A549 (cell line): ENCODE results near the gene RBFA.

Experiments used
- CBX2 ChIP-seq: fragments of 200-600 bp; sonication (generic); IDR thresholded peaks from 2 replicates; pipeline ENCODE4 v1.6.1; 2016; ENCODE audit warnings: low read depth, mild to moderate bottlenecking, borderline replicate concordance
- HES2 ChIP-seq: fragments of >200 bp; sonication (Bioruptor Twin); formaldehyde crosslinking; IDR thresholded peaks from 2 replicates; pipeline ENCODE4 v1.6.1; 2016
- HOXB5 ChIP-seq: fragments of 250-450 bp; sonication (Bioruptor Pico); IDR thresholded peaks from 2 replicates; pipeline ENCODE4 v1.5.0; 2020; ENCODE audit warnings: mild to moderate bottlenecking, moderate library complexity
- KDM1A ChIP-seq: fragments of 200-600 bp; sonication (generic); IDR thresholded peaks from 2 replicates; pipeline ENCODE4 v1.6.1; 2016; ENCODE audit warnings: low read depth, mild to moderate bottlenecking
- POLR2A ChIP-seq: IDR thresholded peaks from 2 replicates; pipeline ENCODE4 v1.6.1; 2012; ENCODE audit warnings: mild to moderate bottlenecking, low read length
- RAD21 ChIP-seq, 2 experiments: fragments of >200 bp in 1 of 2; sonication (Bioruptor Twin) in 1 of 2; formaldehyde crosslinking in 1 of 2; IDR thresholded peaks in 1 of 2; conservative IDR thresholded peaks in 1 of 2; 2 replicates in 1 of 2; 3 replicates in 1 of 2; pipeline ENCODE4 v1.6.1; 2012 to 2018; ENCODE audit warnings: inconsistent platforms in 1 of 2
- REST ChIP-seq: fragments of 200-600 bp; sonication (generic); IDR thresholded peaks from 2 replicates; pipeline ENCODE4 v1.6.1; 2016; ENCODE audit warnings: antibody characterized with exemption, mild to moderate bottlenecking, moderate library complexity
- RFX5 ChIP-seq: fragments of 450-650 bp; IDR thresholded peaks from 2 replicates; pipeline ENCODE4 v1.7.1; 2014; ENCODE audit warnings: antibody characterized with exemption, mild to moderate bottlenecking, moderate library complexity
- SMC3 ChIP-seq: fragments of >200 bp; sonication (Bioruptor Twin); formaldehyde crosslinking; IDR thresholded peaks from 3 replicates; pipeline ENCODE4 v1.6.1; 2018; ENCODE audit warnings: inconsistent platforms
- ZFP36 ChIP-seq: fragments of 450-650 bp; IDR thresholded peaks from 2 replicates; pipeline ENCODE4 v1.6.1; 2014; ENCODE audit warnings: borderline replicate concordance; ENCODE audit not compliant: partially characterized antibody
- TF ChIP-seq, protein P1 (sequence below): fragments of >200 bp; sonication (Bioruptor Twin); formaldehyde crosslinking; IDR thresholded peaks from 3 replicates; pipeline ENCODE4 v1.5.1; 2016
- TF ChIP-seq, protein P2 (sequence below): fragments of >200 bp; sonication (Bioruptor Twin); formaldehyde crosslinking; IDR thresholded peaks from 3 replicates; pipeline ENCODE4 v1.6.1; 2016

GRCh38 chr18:80074697-80075096, 40.5 kb downstream of the RBFA start:
- TF ChIP-seq HOXB5 (no peak), RFX5 (no peak), POLR2A (no peak), HES2 (no peak), ZFP36 (no peak), CBX2 (no peak), RAD21 (conservative IDR thresholded peaks at IDR 0.05 in 1 of 2, IDR thresholded peaks at IDR 0.05 in 1 of 2) (no peak), REST (no peak), KDM1A (no peak), SMC3 (no peak)
- TF ChIP-seq, protein P1, sequence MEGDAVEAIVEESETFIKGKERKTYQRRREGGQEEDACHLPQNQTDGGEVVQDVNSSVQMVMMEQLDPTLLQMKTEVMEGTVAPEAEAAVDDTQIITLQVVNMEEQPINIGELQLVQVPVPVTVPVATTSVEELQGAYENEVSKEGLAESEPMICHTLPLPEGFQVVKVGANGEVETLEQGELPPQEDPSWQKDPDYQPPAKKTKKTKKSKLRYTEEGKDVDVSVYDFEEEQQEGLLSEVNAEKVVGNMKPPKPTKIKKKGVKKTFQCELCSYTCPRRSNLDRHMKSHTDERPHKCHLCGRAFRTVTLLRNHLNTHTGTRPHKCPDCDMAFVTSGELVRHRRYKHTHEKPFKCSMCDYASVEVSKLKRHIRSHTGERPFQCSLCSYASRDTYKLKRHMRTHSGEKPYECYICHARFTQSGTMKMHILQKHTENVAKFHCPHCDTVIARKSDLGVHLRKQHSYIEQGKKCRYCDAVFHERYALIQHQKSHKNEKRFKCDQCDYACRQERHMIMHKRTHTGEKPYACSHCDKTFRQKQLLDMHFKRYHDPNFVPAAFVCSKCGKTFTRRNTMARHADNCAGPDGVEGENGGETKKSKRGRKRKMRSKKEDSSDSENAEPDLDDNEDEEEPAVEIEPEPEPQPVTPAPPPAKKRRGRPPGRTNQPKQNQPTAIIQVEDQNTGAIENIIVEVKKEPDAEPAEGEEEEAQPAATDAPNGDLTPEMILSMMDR = no peak
- TF ChIP-seq, protein P2, sequence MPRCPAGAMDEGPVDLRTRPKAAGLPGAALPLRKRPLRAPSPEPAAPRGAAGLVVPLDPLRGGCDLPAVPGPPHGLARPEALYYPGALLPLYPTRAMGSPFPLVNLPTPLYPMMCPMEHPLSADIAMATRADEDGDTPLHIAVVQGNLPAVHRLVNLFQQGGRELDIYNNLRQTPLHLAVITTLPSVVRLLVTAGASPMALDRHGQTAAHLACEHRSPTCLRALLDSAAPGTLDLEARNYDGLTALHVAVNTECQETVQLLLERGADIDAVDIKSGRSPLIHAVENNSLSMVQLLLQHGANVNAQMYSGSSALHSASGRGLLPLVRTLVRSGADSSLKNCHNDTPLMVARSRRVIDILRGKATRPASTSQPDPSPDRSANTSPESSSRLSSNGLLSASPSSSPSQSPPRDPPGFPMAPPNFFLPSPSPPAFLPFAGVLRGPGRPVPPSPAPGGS = no peak
